KOPT-K1 (cell line): ENCODE results near the gene TNIP3.

Experiments
- H3K27ac ChIP-seq: fragments of 200-600 bp; sonication (generic); 2 replicates; pipeline ENCODE4 v1.5.1; 2016; ENCODE audit warnings: antibody characterized with exemption, mild to moderate bottlenecking, low read depth, low read length; ENCODE audit not compliant: poor library complexity, severe bottlenecking
- H3K36me3 ChIP-seq: fragments of 200-600 bp; sonication (generic); 2 replicates; pipeline ENCODE4 v1.5.1; 2017; ENCODE audit warnings: antibody characterized with exemption, mild to moderate bottlenecking, low read length, moderate library complexity; ENCODE audit not compliant: insufficient read depth
- H3K9me3 ChIP-seq: fragments of 200-600 bp; sonication (generic); 2 replicates; pipeline ENCODE4 v1.5.1; 2017; ENCODE audit warnings: antibody characterized with exemption, low read length, mild to moderate bottlenecking; ENCODE audit not compliant: insufficient read depth, poor library complexity, severe bottlenecking

TNIP3 gene

GRCh38 chr4:121155893-121156292 lies 8.2 kb downstream of the TNIP3 start:
- Histone ChIP-seq H3K27ac (peak overlapping the region; percentile 83), H3K36me3 (no peaks in the 10 kb centered on the region), H3K9me3 (peaks cover 19% of the 10 kb centered on the region)

GRCh38 chr4:121154103-121154515 lies 10.0 kb downstream of the TNIP3 start:
- H3K9me3 ChIP-seq: peaks cover 19% of the 10 kb centered on the region
- H3K36me3 ChIP-seq: no peaks in the 10 kb centered on the region
- peak overlapping the region; percentile 83 for H3K27ac ChIP-seq

GRCh38 chr4:121151942-121152341 lies 12.2 kb downstream of the TNIP3 start:
- peaks cover 4% of the 10 kb centered on the region for H3K9me3 ChIP-seq
- H3K27ac ChIP-seq: no peak overlapping the region
- H3K36me3 ChIP-seq: no peaks in the 10 kb centered on the region

- H3K27ac ChIP-seq: no peak overlapping the region
These were observed 13.6 kb downstream of the TNIP3 start for GRCh38 chr4:121150486-121150885.

GRCh38 chr4:121150003-121150402 lies 14.1 kb downstream of the TNIP3 start:
- H3K9me3 ChIP-seq: no peaks in the 10 kb centered on the region
- H3K36me3 ChIP-seq: no peaks in the 10 kb centered on the region
- no peak overlapping the region for H3K27ac ChIP-seq

More at GRCh38 chr4:121150486-121150885, 13.6 kb downstream of the TNIP3 start:
- Histone ChIP-seq H3K36me3 (no peaks in the 10 kb centered on the region), H3K9me3 (no peaks in the 10 kb centered on the region)

- Histone ChIP-seq H3K27ac (no peak overlapping the region), H3K36me3 (no peaks in the 10 kb centered on the region), H3K9me3 (no peaks in the 10 kb centered on the region)
These were observed 15.5 kb downstream of the TNIP3 start for GRCh38 chr4:121148621-121149020.

GRCh38 chr4:121148000-121148399 lies 16.1 kb downstream of the TNIP3 start:
- H3K9me3 ChIP-seq: no peaks in the 10 kb centered on the region

GRCh38 chr4:121146530-121146929 lies 17.6 kb downstream of the TNIP3 start:
- H3K9me3 ChIP-seq: no peaks in the 10 kb centered on the region
- H3K36me3 ChIP-seq: no peaks in the 10 kb centered on the region
- H3K27ac ChIP-seq: no peak overlapping the region

More at GRCh38 chr4:121148000-121148399, 16.1 kb downstream of the TNIP3 start:
- Histone ChIP-seq H3K36me3 (no peaks in the 10 kb centered on the region), H3K27ac (no peak overlapping the region)

GRCh38 chr4:121145430-121145829 lies 18.7 kb downstream of the TNIP3 start:
- Histone ChIP-seq H3K36me3 (no peaks in the 10 kb centered on the region), H3K9me3 (no peaks in the 10 kb centered on the region), H3K27ac (no peak overlapping the region)

- no peak overlapping the region for H3K27ac ChIP-seq
- H3K9me3 ChIP-seq: no peaks in the 10 kb centered on the region
- no peaks in the 10 kb centered on the region for H3K36me3 ChIP-seq
These were observed 20.1 kb downstream of the TNIP3 start for GRCh38 chr4:121144021-121144420.

GRCh38 chr4:121143131-121143530 lies 21.0 kb downstream of the TNIP3 start:
- Histone ChIP-seq H3K27ac (no peak overlapping the region), H3K36me3 (no peaks in the 10 kb centered on the region), H3K9me3 (no peaks in the 10 kb centered on the region)

- H3K9me3 ChIP-seq: no peaks in the 10 kb centered on the region
- H3K36me3 ChIP-seq: no peaks in the 10 kb centered on the region
- no peak overlapping the region for H3K27ac ChIP-seq
These were observed 23.2 kb downstream of the TNIP3 start for GRCh38 chr4:121140716-121141460.

GRCh38 chr4:121139533-121140222 lies 24.4 kb downstream of the TNIP3 start:
- Histone ChIP-seq H3K36me3 (no peaks in the 10 kb centered on the region), H3K9me3 (no peaks in the 10 kb centered on the region), H3K27ac (no peak overlapping the region)

GRCh38 chr4:121138039-121138825 lies 25.9 kb downstream of the TNIP3 start:
- no peak overlapping the region for H3K27ac ChIP-seq
- no peaks in the 10 kb centered on the region for H3K36me3 ChIP-seq
- no peaks in the 10 kb centered on the region for H3K9me3 ChIP-seq

GRCh38 chr4:121130326-121130660 lies 33.8 kb downstream of the TNIP3 start:
- H3K36me3 ChIP-seq: no peaks in the 10 kb centered on the region
- H3K27ac ChIP-seq: no peak overlapping the region
- no peaks in the 10 kb centered on the region for H3K9me3 ChIP-seq
